Thyroid gland (tissue), 4 donors: Measurements from ENCODE around the gene TGM1. TPM values are rescaled to one million over a fixed set of nuclear protein-coding genes. Genes with fewer than 3 reads are reported as not detected.

Experiments used
- DNase-seq, 2 donors: peaks; one replicate each; pipeline ENCODE4 v3.0.0-alpha.2; 2019
- H3K27ac ChIP-seq, 3 donors: fragments of 200-600 bp; sonication (generic); 1 replicate in 2 of 3; 2 replicates in 1 of 3; pipeline ENCODE4 v1.5.1; 2016 to 2019; ENCODE audit warnings: mild to moderate bottlenecking in 1 of 3, moderate library complexity in 1 of 3
- H3K27me3 ChIP-seq: fragments of 200-600 bp; sonication (generic); one replicate; pipeline ENCODE4 v1.5.1; 2019
- H3K36me3 ChIP-seq, 2 donors: fragments of 200-600 bp; sonication (generic); one replicate each; pipeline ENCODE4 v1.5.1; 2016 to 2019
- H3K4me1 ChIP-seq, 2 donors: fragments of 200-600 bp; sonication (generic); one replicate each; pipeline ENCODE4 v1.5.1; 2017 to 2019
- H3K4me3 ChIP-seq, 3 donors: fragments of 200-600 bp; sonication (generic); replicated peaks in 1 of 3; 1 replicate in 2 of 3; 2 replicates in 1 of 3; pipeline ENCODE4 v1.5.1; 2016; ENCODE audit warnings: mild to moderate bottlenecking in 1 of 3
- H3K9me3 ChIP-seq: fragments of 200-600 bp; sonication (generic); one replicate; pipeline ENCODE4 v1.5.1; 2017
- POLR2A ChIP-seq, 2 donors: fragments of 450-650 bp; IDR thresholded peaks; one replicate each; pipeline ENCODE4 v1.6.1; 2017; ENCODE audit warnings: antibody characterized with exemption in 2 of 2, mild to moderate bottlenecking in 2 of 2, moderate library complexity in 1 of 2
- WGBS, 2 donors: methylation state at CpG; one replicate each; pipeline ENCODE4 v1.1.5; 2017; 5-methylcytosine and 5-hydroxymethylcytosine counted together
- intact Hi-C: fragments of 100-400 bp; cut with DNase I; formaldehyde crosslinking; loops from one replicate; pipeline ENCODE4 v1.15.1; 2023
- total RNA-seq, 4 donors: library from RNA; depleted of rRNA; stranded (reverse); fragments of >200 nt; gene quantifications; one replicate each; pipeline ENCODE4 v1.2.3, GENCODE V29; 2016
- TF ChIP-seq, protein P1 (sequence below), 6 experiments: fragments of 200-600 bp in 3 of 6; fragments of 450-650 bp in 3 of 6; sonication (generic) in 3 of 6; IDR thresholded peaks; one replicate each; pipeline ENCODE4 v1.5.1; 2016 to 2019; ENCODE audit warnings: antibody characterized with exemption in 6 of 6, mild to moderate bottlenecking in 2 of 6, inconsistent platforms in 1 of 6, moderate library complexity in 1 of 6

TGM1 gene
- total RNA-seq, 4 donors from 2014 or later: 1.9 to 2.8 (median 2.0) TPM

DNA sequence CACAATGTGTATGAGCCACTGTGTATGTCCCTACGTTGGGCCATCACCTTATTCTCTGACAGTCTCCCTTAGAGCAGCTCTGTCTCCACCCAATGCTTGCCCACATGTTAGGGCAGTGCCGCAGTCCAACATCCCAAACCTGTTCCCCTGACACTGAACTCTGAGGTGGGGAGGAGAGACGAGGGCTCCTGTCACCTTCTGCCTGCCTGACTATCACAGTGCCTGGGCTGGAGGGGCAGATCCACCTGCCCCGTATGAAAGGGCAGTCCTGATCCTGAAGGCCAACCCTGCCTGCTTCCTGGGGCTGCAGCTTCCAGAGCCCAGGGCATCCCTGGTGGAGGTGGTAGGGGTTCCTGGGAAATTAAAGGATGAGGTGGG, 2.2 kb downstream of the TGM1 start:
- Histone ChIP-seq H3K9me3 (no peaks in the 10 kb centered on the region), H3K27ac (no peak overlapping the region), H3K27me3 (no peaks in the 10 kb centered on the region), H3K4me1 (peaks cover 15 to 16% of the 10 kb centered on the region in 2 donors), H3K4me3 (no peak overlapping the region), H3K36me3 (no peaks in the 10 kb centered on the region)
- DNase-seq: no peak
- 75 to 82% methylated on average over 2 to 4 of the region's 4 CpGs for WGBS, 2 donors
- no peak for TF ChIP-seq POLR2A (IDR thresholded peaks at IDR 0.05)
- TF ChIP-seq, protein P1, sequence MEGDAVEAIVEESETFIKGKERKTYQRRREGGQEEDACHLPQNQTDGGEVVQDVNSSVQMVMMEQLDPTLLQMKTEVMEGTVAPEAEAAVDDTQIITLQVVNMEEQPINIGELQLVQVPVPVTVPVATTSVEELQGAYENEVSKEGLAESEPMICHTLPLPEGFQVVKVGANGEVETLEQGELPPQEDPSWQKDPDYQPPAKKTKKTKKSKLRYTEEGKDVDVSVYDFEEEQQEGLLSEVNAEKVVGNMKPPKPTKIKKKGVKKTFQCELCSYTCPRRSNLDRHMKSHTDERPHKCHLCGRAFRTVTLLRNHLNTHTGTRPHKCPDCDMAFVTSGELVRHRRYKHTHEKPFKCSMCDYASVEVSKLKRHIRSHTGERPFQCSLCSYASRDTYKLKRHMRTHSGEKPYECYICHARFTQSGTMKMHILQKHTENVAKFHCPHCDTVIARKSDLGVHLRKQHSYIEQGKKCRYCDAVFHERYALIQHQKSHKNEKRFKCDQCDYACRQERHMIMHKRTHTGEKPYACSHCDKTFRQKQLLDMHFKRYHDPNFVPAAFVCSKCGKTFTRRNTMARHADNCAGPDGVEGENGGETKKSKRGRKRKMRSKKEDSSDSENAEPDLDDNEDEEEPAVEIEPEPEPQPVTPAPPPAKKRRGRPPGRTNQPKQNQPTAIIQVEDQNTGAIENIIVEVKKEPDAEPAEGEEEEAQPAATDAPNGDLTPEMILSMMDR (IDR thresholded peaks at IDR 0.05): no peak
- intact Hi-C loops: no loop called here

DNA sequence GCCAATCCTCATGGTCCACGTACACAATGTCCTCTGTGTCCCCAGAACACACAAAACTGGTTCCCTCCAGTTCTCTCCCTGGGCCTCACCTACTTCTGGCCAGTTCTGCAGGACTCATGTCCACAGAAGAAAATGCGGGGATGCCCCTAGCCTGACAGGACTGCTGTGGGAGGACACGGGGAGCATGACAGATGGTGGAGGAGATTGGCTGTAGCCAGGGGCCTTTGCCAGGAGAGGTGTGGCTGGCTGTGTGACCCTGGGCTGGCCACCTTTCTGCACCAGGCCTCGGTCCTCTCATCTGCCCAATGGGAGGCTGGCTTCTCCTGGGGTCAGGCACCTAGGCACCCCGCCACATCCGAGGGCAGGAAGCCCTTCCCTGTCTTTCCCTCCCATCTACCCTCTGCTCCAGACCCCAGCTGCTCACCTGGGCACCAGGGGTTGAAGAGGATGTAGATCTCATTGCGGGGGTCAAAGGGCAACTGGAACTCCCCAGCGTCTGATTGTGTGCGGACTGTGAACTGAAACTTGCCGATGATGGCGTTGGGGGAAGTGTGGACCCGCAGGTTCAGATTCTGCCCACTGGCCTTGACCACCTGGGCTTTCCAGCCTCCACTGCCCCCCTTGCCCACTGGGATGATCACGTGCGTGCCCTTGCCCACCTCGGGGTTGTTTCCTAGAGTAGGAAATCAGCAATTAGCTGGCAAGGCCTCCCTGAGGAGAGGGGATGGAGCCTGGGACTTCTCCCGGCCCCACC, 2.8 kb downstream of the TGM1 start:
- intact Hi-C loops: no loop called here
- H3K27me3 ChIP-seq: no peaks in the 10 kb centered on the region
- H3K27ac ChIP-seq: peak overlapping the region in 2 of 3 donors; percentile 45 to 56
- DNase-seq: peak; percentile 41 to 61
- H3K9me3 ChIP-seq: no peaks in the 10 kb centered on the region
- no peaks in the 10 kb centered on the region for H3K36me3 ChIP-seq
- WGBS, 2 donors: 87 to 93% methylated on average over 15 to 16 of the region's 16 CpGs
- peaks cover 15 to 16% of the 10 kb centered on the region in 2 donors for H3K4me1 ChIP-seq
- TF ChIP-seq POLR2A (IDR thresholded peaks at IDR 0.05): no peak
- TF ChIP-seq, protein P1 (IDR thresholded peaks at IDR 0.05): no peak
- no peak overlapping the region for H3K4me3 ChIP-seq

DNA sequence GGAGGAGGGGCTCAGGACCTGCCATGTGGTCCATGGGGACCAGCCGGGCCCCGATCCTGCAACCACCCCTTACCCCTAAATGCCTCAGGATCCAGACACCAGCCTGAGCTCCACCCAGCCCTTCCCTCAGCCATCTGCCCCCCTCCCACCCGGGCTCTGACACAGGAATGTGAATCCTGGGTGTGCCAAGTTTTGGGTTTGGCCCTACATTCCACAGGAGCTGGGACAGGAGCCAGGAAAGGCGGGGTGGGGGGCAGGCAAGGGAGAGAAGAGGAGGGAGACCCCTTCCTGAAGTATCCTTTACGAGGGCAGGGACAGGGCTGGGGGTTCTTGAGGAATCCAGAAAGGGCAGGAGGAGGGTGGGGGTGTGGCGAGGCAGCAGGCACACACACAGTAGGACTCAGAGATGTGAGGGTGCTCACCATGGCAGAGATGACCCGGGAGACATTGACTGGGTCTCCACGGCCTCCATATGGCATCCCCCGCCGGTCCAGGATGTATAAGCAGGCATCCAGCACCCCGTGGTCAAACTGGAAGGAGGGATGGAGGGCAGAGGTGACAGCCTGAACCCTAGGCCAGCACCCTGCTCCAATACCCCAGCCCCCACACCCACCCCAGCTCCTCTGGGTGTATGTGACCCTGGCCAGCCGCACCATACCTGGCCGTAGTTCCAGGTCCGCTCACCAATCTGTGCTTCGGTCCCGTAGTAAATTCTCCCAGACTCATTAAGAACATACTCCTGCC, 3.5 kb downstream of the TGM1 start:
- H3K9me3 ChIP-seq: no peaks in the 10 kb centered on the region
- intact Hi-C loops: no loop called here
- peaks cover 15 to 16% of the 10 kb centered on the region in 2 donors for H3K4me1 ChIP-seq
- no peak overlapping the region for H3K4me3 ChIP-seq
- H3K27ac ChIP-seq: peak overlapping the region; percentile 45 to 56 (median 49)
- TF ChIP-seq, protein P1 (IDR thresholded peaks at IDR 0.05): no peak
- TF ChIP-seq POLR2A (IDR thresholded peaks at IDR 0.05): no peak
- DNase-seq: peak; percentile 79 to 85
- no peaks in the 10 kb centered on the region for H3K27me3 ChIP-seq
- WGBS, 2 donors: 68 to 75% methylated on average over 10 to 15 of the region's 16 CpGs
- no peaks in the 10 kb centered on the region for H3K36me3 ChIP-seq

DNA sequence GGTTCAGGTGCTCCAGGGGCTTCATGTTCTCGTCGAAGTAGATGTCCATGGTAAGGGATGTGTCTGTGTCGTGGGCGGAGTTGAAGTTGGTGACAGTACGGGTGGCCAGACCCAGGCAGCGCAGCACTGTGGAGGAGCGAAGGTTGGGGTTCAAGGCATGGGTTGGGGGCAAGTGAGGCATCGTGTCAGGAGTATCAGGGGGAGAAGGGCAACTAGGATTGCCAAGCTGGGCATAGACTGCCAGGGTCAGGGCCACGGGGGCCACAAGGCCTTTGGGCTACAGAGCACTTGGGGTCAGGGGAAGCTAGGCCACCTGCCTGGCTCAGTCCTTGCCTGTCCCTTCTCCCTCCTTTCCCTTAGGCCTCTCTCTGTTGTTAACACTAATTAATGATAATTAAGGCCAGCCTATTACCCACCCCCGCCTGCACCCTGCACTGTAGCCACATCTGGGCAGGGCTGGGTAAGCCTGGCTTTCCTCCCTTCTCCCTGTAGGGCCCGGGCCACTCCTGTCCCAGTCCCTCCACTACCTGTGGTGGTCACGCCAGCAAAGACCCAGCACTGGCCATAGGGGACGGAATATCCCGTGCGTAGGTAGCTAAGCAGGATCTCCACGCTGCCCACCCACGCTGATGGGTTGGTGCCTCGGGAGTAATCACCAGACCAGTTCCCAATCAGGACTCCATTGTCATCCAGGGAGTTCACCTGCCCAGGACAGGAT, 4.3 kb downstream of the TGM1 start:
- WGBS, 2 donors: 90 to 95% methylated on average over 17 to 18 of the region's 18 CpGs
- no peaks in the 10 kb centered on the region for H3K36me3 ChIP-seq
- no peak overlapping the region for H3K4me3 ChIP-seq
- TF ChIP-seq, protein P1 (IDR thresholded peaks at IDR 0.05): no peak
- TF ChIP-seq POLR2A (IDR thresholded peaks at IDR 0.05): no peak
- H3K27ac ChIP-seq: peak overlapping the region in 1 of 3 donors; percentile 56
- H3K27me3 ChIP-seq: no peaks in the 10 kb centered on the region
- intact Hi-C loops: no loop called here
- peaks cover 15 to 16% of the 10 kb centered on the region in 2 donors for H3K4me1 ChIP-seq
- H3K9me3 ChIP-seq: no peaks in the 10 kb centered on the region
- DNase-seq: no peak
